GM12801 (cell line): ENCODE results near the gene ATAD1.

Source experiments
- CTCF ChIP-seq: IDR thresholded peaks from one replicate; pipeline ENCODE4 v1.5.1; 2011; ENCODE audit warnings: control low read depth; ENCODE audit not compliant: insufficient read length; ENCODE audit errors: extremely low read depth

The ATAD1 gene

GRCh38 chr10:87705339-87705738 is 112.7 kb downstream of the ATAD1 start:
- TF ChIP-seq CTCF, result no peak

GRCh38 chr10:87703771-87704170 is 114.3 kb downstream of the ATAD1 start:
- no peak for TF ChIP-seq CTCF

GRCh38 chr10:87702973-87703294 is 115.1 kb downstream of the ATAD1 start:
- TF ChIP-seq CTCF, result no peak

GRCh38 chr10:87702260-87702972 is 115.6 kb downstream of the ATAD1 start:
- TF ChIP-seq CTCF, result no peak
